Caco-2 (cell line): ENCODE results near the gene CNR1. TPM values are rescaled to one million over a fixed set of nuclear protein-coding genes. Genes with fewer than 3 reads are reported as not detected.

Experiments
- BruUV-seq: library from RNA; stranded (reverse); fragments of 400-500 nt; replicated peaks from 2 replicates; lab custom pipeline; 2021; lab: Mats Ljungman, UMichigan
- CTCF ChIA-PET: fragments of 300-600 bp; sonication (Branson Sonifier 250); formaldehyde crosslinking; loops from one replicate; lab custom pipeline; 2022; ENCODE audit warnings: antibody characterized with exemption; lab: Charles Lee
- POLR2A ChIA-PET: fragments of 300-600 bp; sonication (Branson Sonifier 250); formaldehyde crosslinking; loops from one replicate; lab custom pipeline; 2022; ENCODE audit warnings: antibody characterized with exemption; lab: Charles Lee
- DNase-seq, 2 experiments: peaks; one replicate each; pipeline versions ENCODE4 v3.0.0 to v3.0.0-alpha.2; 2020 to 2022
- H3K27me3 ChIP-seq: replicated peaks from 2 replicates; pipeline ENCODE4 v1.6.0; 2011; ENCODE audit warnings: low read length; ENCODE audit not compliant: control insufficient read depth, insufficient read depth
- H3K36me3 ChIP-seq: 2 replicates; pipeline ENCODE4 v1.5.1; 2011; ENCODE audit warnings: low read length; ENCODE audit not compliant: control insufficient read depth, insufficient read depth
- H3K4me1 ChIP-seq: fragments of 250-450 bp; sonication (Bioruptor Pico); 2 replicates; pipeline ENCODE4 v1.5.1; 2020; ENCODE audit warnings: mild to moderate bottlenecking
- H3K4me3 ChIP-seq: 2 replicates; pipeline ENCODE4 v1.5.1; 2011; ENCODE audit warnings: low read depth, mild to moderate bottlenecking, control low read depth, low read length
- H3K9me3 ChIP-seq: fragments of 250-450 bp; sonication (Bioruptor Pico); 2 replicates; pipeline ENCODE4 v1.5.1; 2020; ENCODE audit warnings: mild to moderate bottlenecking, moderate library complexity
- H3K27ac Mint-ChIP-seq: one replicate; pipeline ENCODE4 v1.8.0; 2022; ENCODE audit warnings: mixed read lengths; ENCODE audit not compliant: unreplicated experiment
- H3K27me3 Mint-ChIP-seq: one replicate; pipeline ENCODE4 v1.8.0; 2022; ENCODE audit warnings: mixed read lengths; ENCODE audit not compliant: insufficient read depth, unreplicated experiment
- H3K36me3 Mint-ChIP-seq: one replicate; pipeline ENCODE4 v1.8.0; 2022; ENCODE audit warnings: mild to moderate bottlenecking, mixed read lengths; ENCODE audit not compliant: insufficient read depth, unreplicated experiment
- H3K4me1 Mint-ChIP-seq: one replicate; pipeline ENCODE4 v1.8.0; 2022; ENCODE audit warnings: low read depth, mixed read lengths; ENCODE audit not compliant: unreplicated experiment
- H3K4me3 Mint-ChIP-seq: one replicate; pipeline ENCODE4 v1.8.0; 2022; ENCODE audit warnings: mild to moderate bottlenecking, moderate library complexity, mixed read lengths; ENCODE audit not compliant: unreplicated experiment
- H3K9me3 Mint-ChIP-seq: one replicate; pipeline ENCODE4 v1.8.0; 2022; ENCODE audit warnings: mixed read lengths; ENCODE audit not compliant: unreplicated experiment
- intact Hi-C: fragments of 100-400 bp; cut with micrococcal nuclease; formaldehyde crosslinking; loops from one replicate; pipeline ENCODE4 v1.10.0; 2022; ENCODE audit not compliant: unreplicated experiment
- total RNA-seq: library from RNA; stranded (reverse); gene quantifications from 2 replicates; pipeline ENCODE4 v1.2.3, GENCODE V29; 2022
- TF ChIP-seq, protein P1 (sequence below), 2 experiments: fragments of 200-600 bp in 1 of 2; IDR thresholded peaks; 1 replicate in 1 of 2; 2 replicates in 1 of 2; pipeline versions ENCODE4 v1.5.1 to v1.8.0; 2011 to 2022; ENCODE audit warnings: antibody characterized with exemption in 1 of 2, control low read depth in 1 of 2, inconsistent platforms in 1 of 2, low read depth in 1 of 2, low read length in 1 of 2, mild to moderate bottlenecking in 1 of 2, moderate library complexity in 1 of 2; ENCODE audit not compliant: insufficient read depth in 1 of 2, severe bottlenecking in 1 of 2, unreplicated experiment in 1 of 2

CNR1 gene
- total RNA-seq, 1 experiment from 2014 or later, result not detected

DNA sequence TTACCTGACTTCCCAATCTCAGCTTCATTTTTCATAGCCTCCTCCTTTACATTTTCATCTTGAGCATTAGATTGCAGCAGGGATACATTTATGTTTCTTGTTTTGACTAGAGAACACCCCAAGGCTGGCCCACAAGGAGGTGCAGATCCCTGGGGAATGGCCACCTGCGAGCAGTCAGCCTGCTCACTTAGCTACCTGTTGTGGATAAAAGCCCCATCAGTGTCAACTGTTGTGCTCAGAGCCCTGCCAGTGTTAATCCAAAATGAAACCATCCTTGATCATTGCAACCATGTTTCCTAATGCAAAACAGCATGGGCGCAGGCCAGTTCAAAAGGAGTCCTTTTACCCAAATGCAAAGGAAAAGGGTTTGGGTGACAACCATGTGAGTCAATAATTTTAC lies 50.8 kb downstream of the CNR1 start:
- no TSS peak for BruUV-seq
- H3K9me3 Mint-ChIP-seq, result no peaks in the 10 kb centered on the region

DNA sequence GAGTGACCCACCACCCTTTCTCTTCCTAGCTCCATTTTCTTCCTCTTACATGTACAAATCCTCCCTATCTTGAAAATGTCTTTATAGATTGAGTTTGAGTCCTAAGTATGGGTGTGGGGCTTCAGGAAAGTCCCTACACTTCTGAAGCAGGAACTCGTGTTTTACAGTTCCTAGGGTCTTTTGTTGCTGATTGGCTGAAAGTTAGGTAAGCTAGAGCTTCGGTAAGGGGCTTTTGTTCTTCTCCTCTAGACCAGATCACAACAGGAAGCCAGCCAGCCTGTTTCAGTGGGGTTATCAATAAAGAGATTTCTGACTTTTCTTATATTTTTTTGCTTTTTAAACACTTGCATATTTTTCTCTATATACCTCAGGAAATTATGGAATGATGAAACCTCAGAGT lies 51.3 kb downstream of the CNR1 start:
- ChIA-PET CTCF (no interaction called here), POLR2A (no interaction called here)
- no peak overlapping the region for H3K4me3 ChIP-seq
- no TSS peak for BruUV-seq
- TF ChIP-seq, protein P1, sequence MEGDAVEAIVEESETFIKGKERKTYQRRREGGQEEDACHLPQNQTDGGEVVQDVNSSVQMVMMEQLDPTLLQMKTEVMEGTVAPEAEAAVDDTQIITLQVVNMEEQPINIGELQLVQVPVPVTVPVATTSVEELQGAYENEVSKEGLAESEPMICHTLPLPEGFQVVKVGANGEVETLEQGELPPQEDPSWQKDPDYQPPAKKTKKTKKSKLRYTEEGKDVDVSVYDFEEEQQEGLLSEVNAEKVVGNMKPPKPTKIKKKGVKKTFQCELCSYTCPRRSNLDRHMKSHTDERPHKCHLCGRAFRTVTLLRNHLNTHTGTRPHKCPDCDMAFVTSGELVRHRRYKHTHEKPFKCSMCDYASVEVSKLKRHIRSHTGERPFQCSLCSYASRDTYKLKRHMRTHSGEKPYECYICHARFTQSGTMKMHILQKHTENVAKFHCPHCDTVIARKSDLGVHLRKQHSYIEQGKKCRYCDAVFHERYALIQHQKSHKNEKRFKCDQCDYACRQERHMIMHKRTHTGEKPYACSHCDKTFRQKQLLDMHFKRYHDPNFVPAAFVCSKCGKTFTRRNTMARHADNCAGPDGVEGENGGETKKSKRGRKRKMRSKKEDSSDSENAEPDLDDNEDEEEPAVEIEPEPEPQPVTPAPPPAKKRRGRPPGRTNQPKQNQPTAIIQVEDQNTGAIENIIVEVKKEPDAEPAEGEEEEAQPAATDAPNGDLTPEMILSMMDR (IDR thresholded peaks at IDR 0.05; ENCODE audit: insufficient read depth in 1 of 2, low read depth in 1 of 2, low read length in 1 of 2, severe bottlenecking in 1 of 2, unreplicated experiment in 1 of 2), result no peak
- no peaks in the 10 kb centered on the region for H3K9me3 Mint-ChIP-seq
- no peaks in the 10 kb centered on the region for H3K9me3 ChIP-seq
- H3K36me3 ChIP-seq, result no peaks in the 10 kb centered on the region
- H3K4me1 ChIP-seq, result no peaks in the 10 kb centered on the region
- H3K36me3 Mint-ChIP-seq, result no peaks in the 10 kb centered on the region
- no peak for DNase-seq
- H3K27me3 ChIP-seq, result no peaks in the 10 kb centered on the region
- intact Hi-C loops, result no loop called here
- H3K4me1 Mint-ChIP-seq, result no peaks in the 10 kb centered on the region
- no peak overlapping the region for H3K4me3 Mint-ChIP-seq
- H3K27me3 Mint-ChIP-seq, result peaks cover 9% of the 10 kb centered on the region
- no peak overlapping the region for H3K27ac Mint-ChIP-seq

More for the DNA sequence above, 50.8 kb downstream of the CNR1 start:
- Mint-ChIP-seq H3K4me3 (no peak overlapping the region), H3K27me3 (peaks cover 9% of the 10 kb centered on the region), H3K4me1 (no peaks in the 10 kb centered on the region), H3K36me3 (no peaks in the 10 kb centered on the region), H3K27ac (no peak overlapping the region)
- POLR2A ChIA-PET, result no interaction called here
- no peak overlapping the region for H3K4me3 ChIP-seq
- TF ChIP-seq, protein P1 (IDR thresholded peaks at IDR 0.05; ENCODE audit: insufficient read depth in 1 of 2, low read depth in 1 of 2, low read length in 1 of 2, severe bottlenecking in 1 of 2, unreplicated experiment in 1 of 2), result no peak
- no peaks in the 10 kb centered on the region for H3K9me3 ChIP-seq
- intact Hi-C loops, result no loop called here
- no peaks in the 10 kb centered on the region for H3K27me3 ChIP-seq
- no peaks in the 10 kb centered on the region for H3K36me3 ChIP-seq
- DNase-seq, result no peak
- no peaks in the 10 kb centered on the region for H3K4me1 ChIP-seq
- CTCF ChIA-PET, result no interaction called here

DNA sequence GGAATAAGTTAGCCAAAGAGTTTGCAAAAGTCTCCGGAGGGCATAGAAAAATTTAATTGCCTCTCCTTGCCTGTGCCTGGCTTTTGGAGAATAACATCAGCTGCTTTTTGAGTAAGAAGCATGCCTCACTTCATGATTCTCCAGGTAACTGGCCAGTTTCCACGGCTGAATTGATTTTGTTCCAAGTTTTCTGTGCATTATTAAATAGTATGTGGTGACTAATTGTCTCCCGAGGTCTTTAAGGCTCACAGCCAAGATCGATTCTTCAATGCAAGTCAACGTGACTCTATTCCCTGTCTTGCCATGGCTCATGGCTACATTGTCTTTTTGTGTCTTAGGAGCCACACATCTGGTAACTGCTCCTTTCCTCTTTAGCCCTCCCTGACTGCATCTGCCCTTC lies 54.2 kb downstream of the CNR1 start:
- peaks cover 8% of the 10 kb centered on the region for H3K27me3 Mint-ChIP-seq
- H3K4me1 Mint-ChIP-seq, result no peaks in the 10 kb centered on the region
- no peak overlapping the region for H3K4me3 Mint-ChIP-seq
- no peaks in the 10 kb centered on the region for H3K9me3 Mint-ChIP-seq
- no peaks in the 10 kb centered on the region for H3K36me3 Mint-ChIP-seq
- BruUV-seq, result no TSS peak
- TF ChIP-seq, protein P1 (IDR thresholded peaks at IDR 0.05; ENCODE audit: insufficient read depth in 1 of 2, low read depth in 1 of 2, low read length in 1 of 2, severe bottlenecking in 1 of 2, unreplicated experiment in 1 of 2), result no peak
- Histone ChIP-seq H3K36me3 (no peaks in the 10 kb centered on the region), H3K27me3 (no peaks in the 10 kb centered on the region), H3K4me3 (no peak overlapping the region), H3K9me3 (no peaks in the 10 kb centered on the region), H3K4me1 (no peaks in the 10 kb centered on the region)
- CTCF ChIA-PET, result no interaction called here
- intact Hi-C loops, result no loop called here
- POLR2A ChIA-PET, result no interaction called here
- no peak for DNase-seq
- H3K27ac Mint-ChIP-seq, result no peak overlapping the region
